ENCODE results near the gene LNX2.

Gene LNX2

DNA sequence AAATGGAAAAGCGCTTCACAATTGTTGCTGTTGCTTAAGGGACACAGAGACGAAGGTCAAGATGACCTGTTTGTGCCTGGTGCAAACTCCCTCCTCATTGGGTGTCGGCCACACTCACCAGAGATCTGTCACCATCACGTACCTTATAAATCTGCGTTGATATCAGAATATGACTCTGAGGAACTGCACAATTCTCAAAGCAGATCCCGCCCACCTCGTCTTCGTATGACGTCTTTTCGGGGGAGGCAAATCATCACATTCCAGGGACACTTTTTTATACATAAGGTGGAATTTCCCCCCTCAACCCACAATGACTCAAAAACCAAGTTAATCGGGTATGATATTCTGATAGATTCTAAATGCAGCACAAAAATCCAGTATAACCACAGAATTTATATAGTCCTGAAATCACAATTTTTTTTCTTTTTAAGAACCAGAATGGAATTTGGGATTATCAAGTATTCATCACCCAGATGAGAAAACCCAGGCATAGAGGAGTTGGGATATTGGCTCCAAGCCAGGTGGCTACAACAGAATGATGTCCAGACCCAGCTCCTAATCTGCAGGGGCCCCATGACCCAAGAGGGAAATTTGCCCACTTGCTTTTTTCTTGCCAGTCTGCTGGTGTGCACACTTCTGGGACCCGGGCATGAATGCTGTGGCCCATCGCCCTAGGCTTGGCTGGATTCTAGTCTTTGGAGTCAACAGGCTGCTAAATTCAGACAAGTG lies 119.4 kb downstream of the LNX2 start:
- no peak for DNase-seq

DNA sequence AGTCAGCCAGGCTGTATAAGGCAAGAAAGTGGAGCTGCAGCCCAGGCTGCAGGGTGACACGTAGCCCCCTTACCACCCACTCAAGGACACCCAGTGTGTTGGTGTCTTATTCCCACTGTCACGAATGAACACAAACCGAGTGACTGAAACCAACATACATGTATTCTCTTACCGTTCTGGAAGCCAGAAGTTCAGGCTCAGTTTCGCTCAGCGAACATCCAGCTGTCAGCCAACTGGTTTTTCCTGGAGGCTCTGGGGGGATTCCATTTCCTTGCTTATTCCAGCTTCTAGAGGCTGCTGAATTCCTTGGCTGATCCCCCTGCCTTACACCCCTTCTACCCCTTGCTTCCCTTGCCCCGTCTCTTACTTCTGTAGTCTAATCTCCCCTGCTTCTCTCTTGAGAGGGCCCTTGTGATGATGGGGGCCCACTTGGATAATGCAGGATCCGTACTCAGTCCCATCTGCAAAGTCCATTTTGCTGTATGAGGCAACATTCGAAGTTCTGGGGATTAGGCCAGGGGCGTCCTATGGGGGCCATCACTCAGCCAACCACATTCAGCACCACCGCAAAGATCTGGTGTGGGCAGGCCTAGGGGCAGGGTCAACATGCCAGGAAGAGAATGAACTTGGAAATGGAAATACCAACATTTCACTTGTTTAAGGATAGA lies 122.6 kb downstream of the LNX2 start:
- no peak for DNase-seq

DNA sequence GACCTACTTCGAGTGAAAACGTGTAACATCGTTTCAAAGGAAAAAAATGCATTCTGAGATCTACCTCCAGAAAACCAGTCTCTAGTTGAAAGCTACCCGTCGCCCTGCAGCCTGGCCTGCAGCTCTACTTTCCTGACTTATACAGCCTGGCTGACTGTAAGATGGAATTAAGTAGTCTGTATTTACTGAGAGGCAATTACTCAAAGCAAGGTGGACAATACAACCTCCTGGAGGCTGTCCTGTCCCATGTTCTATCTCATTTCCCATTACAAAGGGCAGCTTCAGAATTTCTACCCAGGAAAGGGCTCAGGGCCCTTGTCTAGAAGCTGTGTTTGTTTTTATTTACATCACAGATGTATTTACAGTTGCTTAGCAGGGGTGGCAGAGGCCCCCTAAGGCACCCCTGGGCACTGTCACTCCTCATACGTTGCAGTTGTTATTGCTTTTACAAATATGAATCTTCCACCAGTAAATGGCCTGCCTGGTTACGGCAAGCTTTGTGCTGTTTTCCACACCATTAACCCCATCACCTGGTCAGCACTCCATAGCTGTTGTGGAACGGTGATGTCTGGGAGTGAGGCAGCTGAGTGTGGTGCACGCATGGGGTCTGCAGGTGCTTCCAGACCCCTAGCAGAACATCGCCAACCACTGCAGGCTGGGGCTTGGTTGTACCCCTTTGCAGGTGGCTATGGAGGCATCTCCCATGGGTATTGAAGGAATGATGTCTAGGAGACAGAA lies 123.6 kb downstream of the LNX2 start:
- DNase-seq: no peak

DNA sequence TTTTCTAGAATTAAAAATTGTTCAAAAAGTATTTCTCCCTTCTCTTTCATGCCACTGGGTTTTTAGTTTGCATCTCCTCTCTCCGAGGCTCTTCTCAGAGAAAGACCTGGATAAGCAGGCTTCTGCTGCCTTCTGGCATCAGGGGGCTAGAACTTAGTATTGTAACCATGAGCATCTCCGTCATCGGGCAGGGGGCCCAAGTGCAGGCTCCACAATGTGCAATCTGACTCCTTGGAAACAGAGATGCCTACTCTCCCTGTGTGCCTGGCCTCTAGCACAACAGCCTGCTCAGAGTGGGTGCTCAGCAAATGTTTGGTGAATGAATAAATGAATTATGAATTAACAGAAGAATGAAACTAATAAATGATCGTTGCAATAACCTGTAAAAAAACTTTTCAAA lies 124.3 kb downstream of the LNX2 start:
- no peak for DNase-seq

All from NCI-H2107 (cell line).